Duodenal mucosa (tissue), 2 donors: ENCODE results near the gene RHOC.

Source experiments
- H3K27ac ChIP-seq: one replicate; pipeline ENCODE4 v1.7.0; 2013; ENCODE audit warnings: low read depth, low read length
- H3K27me3 ChIP-seq, 2 donors: one replicate each; pipeline ENCODE4 v1.7.0; 2013; ENCODE audit warnings: low read length in 2 of 2, control low read depth in 1 of 2; ENCODE audit not compliant: insufficient read depth in 2 of 2, control insufficient read depth in 1 of 2
- H3K36me3 ChIP-seq, 2 donors: one replicate each; pipeline ENCODE4 v1.7.0; 2013; ENCODE audit warnings: low read length in 2 of 2, control low read depth in 1 of 2; ENCODE audit not compliant: insufficient read depth in 2 of 2, control insufficient read depth in 1 of 2
- H3K4me1 ChIP-seq, 2 donors: one replicate each; pipeline ENCODE4 v1.7.0; 2013; ENCODE audit warnings: low read length in 2 of 2, control low read depth in 1 of 2; ENCODE audit not compliant: insufficient read depth in 2 of 2, control insufficient read depth in 1 of 2
- H3K4me3 ChIP-seq, 2 donors: one replicate each; pipeline ENCODE4 v1.7.0; 2013; ENCODE audit warnings: low read length in 2 of 2, low read depth in 1 of 2
- H3K9ac ChIP-seq, 2 donors: one replicate each; pipeline ENCODE4 v1.7.0; 2013; ENCODE audit warnings: low read length in 2 of 2, low read depth in 1 of 2
- H3K9me3 ChIP-seq, 2 donors: one replicate each; pipeline ENCODE4 v1.7.0; 2013; ENCODE audit warnings: low read length in 2 of 2, control low read depth in 1 of 2; ENCODE audit not compliant: control insufficient read depth in 1 of 2

The RHOC gene

DNA sequence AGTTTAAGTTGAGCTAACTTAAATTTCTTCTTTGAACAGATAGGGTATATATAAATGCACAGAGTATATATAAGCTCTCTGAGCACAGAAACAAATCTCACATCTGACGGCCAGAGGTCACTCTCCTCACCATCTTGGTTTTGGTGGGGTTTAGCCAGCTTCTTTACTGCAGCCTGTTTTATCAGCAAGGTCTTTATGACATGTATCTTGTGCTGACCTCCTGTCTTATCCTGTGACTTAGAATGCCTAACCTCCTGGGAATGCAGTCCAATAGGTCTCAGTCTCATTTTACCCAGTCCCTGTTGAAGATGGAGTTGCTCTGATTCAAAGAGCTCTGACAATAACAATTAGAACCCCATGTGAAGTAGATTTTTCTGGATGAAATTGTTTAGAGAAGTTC is 34.1 kb downstream of the RHOC start:
- no peaks in the 10 kb centered on the region for H3K27me3 ChIP-seq
- no peaks in the 10 kb centered on the region for H3K9me3 ChIP-seq
- no peak overlapping the region for H3K27ac ChIP-seq
- H3K4me3 ChIP-seq = no peak overlapping the region
- peaks cover 18 to 22% of the 10 kb centered on the region in 2 donors for H3K4me1 ChIP-seq
- peaks cover 7 to 36% of the 10 kb centered on the region in 2 donors for H3K36me3 ChIP-seq
- no peak overlapping the region for H3K9ac ChIP-seq

DNA sequence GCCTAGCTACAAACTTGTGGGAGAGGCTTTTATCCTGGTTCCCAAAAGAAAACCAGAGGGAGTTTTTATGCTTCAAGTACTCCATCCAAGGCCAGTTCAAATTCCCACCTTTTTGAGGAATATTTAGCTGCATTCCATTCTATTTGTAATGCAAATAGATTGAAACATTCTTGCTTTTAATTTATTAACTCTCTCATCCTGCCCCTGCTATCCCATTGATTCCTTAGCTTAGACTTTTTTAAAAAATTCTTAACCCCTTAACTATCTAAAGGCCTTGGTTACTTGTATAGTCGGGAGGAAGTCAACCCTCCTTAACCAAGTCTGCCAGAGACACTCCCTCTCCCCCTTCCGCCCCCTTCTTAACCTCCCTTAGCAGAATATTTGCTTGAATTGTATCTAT is 34.9 kb downstream of the RHOC start:
- no peak overlapping the region for H3K27ac ChIP-seq
- H3K9me3 ChIP-seq = no peaks in the 10 kb centered on the region
- H3K36me3 ChIP-seq = peaks cover 14 to 44% of the 10 kb centered on the region in 2 donors
- H3K4me1 ChIP-seq = peaks cover 18 to 22% of the 10 kb centered on the region in 2 donors
- H3K9ac ChIP-seq = no peak overlapping the region
- no peak overlapping the region for H3K4me3 ChIP-seq
- no peaks in the 10 kb centered on the region for H3K27me3 ChIP-seq

DNA sequence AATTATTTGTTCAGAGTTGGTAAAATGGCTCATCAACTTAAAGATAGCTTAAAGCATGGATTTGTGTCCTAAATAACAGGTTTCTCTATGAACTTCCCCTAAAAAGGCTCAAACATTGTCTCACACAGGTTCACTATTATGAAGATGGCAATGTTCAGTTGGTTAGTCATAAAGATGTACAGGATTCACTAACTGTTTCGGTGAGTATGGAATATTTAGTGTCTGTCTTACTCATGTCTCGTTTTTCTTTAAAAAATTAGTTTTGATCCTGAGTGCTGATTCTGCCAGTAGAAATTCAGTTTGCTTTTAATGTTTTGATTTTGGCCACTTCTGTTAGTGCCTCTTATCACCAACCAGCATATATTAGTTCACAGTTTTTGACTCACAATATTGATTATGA is 40.0 kb downstream of the RHOC start:
- no peak overlapping the region for H3K27ac ChIP-seq
- H3K36me3 ChIP-seq = peaks cover 26 to 87% of the 10 kb centered on the region in 2 donors
- H3K4me1 ChIP-seq = no peaks in the 10 kb centered on the region
- no peak overlapping the region for H3K9ac ChIP-seq
- H3K27me3 ChIP-seq = no peaks in the 10 kb centered on the region
- no peak overlapping the region for H3K4me3 ChIP-seq
- no peaks in the 10 kb centered on the region for H3K9me3 ChIP-seq

DNA sequence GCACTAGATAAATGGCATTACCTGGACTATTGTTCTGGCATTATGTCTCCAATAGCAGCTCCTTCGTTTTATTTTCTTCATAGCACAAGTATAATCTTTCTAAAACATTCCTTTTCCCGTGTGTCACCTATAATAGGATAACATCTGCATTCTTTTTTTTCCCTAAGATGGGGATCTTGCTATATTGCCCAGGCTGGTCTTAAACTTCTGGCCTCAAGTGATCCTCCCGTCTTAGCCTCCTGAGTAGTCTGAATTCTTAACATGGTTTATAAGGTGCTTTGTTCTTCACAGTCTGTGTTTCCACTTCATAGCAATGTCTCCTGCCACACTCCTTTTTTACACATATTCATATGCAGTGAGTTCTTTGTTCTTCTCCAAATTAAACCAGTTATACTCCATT is 41.1 kb downstream of the RHOC start:
- no peak overlapping the region for H3K27ac ChIP-seq
- no peak overlapping the region for H3K9ac ChIP-seq
- no peak overlapping the region for H3K4me3 ChIP-seq
- no peaks in the 10 kb centered on the region for H3K27me3 ChIP-seq
- no peaks in the 10 kb centered on the region for H3K4me1 ChIP-seq
- H3K36me3 ChIP-seq = peaks cover 36 to 90% of the 10 kb centered on the region in 2 donors
- H3K9me3 ChIP-seq = no peaks in the 10 kb centered on the region

DNA sequence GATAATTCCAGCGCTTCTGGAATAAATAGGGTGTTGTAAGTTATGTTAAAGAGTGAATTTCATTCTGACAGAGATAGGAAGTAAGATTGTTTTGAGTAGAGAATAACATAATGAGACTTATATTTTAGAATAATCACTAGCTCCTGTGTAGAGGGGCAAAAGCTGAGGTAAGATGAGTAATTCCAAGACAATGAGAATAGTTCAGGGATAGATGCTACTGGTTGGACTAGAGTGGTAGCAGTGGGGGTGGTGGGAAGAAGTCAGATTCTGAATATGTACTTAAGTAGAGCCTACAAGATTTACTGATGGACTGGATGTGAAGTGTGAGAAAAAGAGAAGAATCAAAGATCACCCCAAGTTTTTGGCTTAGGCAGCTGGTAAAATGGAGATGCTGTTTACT is 55.7 kb downstream of the RHOC start:
- H3K4me3 ChIP-seq = no peak overlapping the region
- no peak overlapping the region for H3K27ac ChIP-seq
- no peaks in the 10 kb centered on the region for H3K27me3 ChIP-seq
- no peaks in the 10 kb centered on the region for H3K4me1 ChIP-seq
- H3K9ac ChIP-seq = no peak overlapping the region
- peaks cover 11 to 50% of the 10 kb centered on the region in 2 donors for H3K36me3 ChIP-seq
- no peaks in the 10 kb centered on the region for H3K9me3 ChIP-seq
